H7 (cell line): ENCODE measurements around the gene TMEM63C. TPM values are rescaled to one million over a fixed set of nuclear protein-coding genes. Genes with fewer than 3 reads are reported as not detected.
A peak's percentile ranks its signal among the peaks of the same experiment; 100 is the strongest.

Source experiments
- DNase-seq: peaks from one replicate; pipeline ENCODE4 v3.0.0; 2012
- H3K27me3 ChIP-seq: 2 replicates; pipeline ENCODE4 v1.6.0; 2011; ENCODE audit warnings: mild to moderate bottlenecking, low read length; ENCODE audit not compliant: control insufficient read depth, insufficient read depth
- H3K36me3 ChIP-seq: replicated peaks from 2 replicates; pipeline ENCODE4 v1.5.1; 2011; ENCODE audit warnings: low read length; ENCODE audit not compliant: control insufficient read depth, insufficient read depth
- H3K4me3 ChIP-seq: 2 replicates; pipeline ENCODE4 v1.5.1; 2011; ENCODE audit warnings: low read depth, mild to moderate bottlenecking, control low read depth, low read length, moderate library complexity; ENCODE audit not compliant: insufficient read depth
- total RNA-seq: library from RNA; depleted of rRNA; stranded (reverse); fragments of >200 nt; shearing (Covaris generic); gene quantifications from 2 replicates; pipeline ENCODE4 v1.2.3, GENCODE V29; 2014

TMEM63C gene
- total RNA-seq, 1 experiment from 2014 or later, result 2.1 TPM

DNA sequence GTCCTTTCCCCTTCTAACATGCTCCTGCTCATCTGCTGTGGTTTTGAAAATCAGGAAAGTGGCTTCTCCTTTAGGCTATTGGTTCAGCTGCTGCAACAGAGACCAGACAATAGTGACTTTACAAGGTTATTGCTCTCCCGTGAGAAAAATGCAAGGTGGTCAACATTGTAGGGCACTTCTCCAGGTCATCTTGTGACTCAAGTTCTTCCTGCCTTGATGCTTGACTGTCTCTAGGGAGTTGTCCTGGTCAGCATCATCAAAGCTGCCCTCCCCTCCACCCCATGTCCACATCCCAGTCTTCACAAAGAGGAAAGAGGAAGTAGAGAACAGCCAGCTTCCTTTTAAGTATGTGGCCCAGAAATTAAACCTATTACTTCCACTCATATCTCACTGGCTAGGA, 3.9 kb upstream of the TMEM63C start:
- peak; percentile 7 for DNase-seq
- Histone ChIP-seq H3K4me3 (no peak overlapping the region), H3K36me3 (no peaks in the 10 kb centered on the region), H3K27me3 (peaks cover 4% of the 10 kb centered on the region)

DNA sequence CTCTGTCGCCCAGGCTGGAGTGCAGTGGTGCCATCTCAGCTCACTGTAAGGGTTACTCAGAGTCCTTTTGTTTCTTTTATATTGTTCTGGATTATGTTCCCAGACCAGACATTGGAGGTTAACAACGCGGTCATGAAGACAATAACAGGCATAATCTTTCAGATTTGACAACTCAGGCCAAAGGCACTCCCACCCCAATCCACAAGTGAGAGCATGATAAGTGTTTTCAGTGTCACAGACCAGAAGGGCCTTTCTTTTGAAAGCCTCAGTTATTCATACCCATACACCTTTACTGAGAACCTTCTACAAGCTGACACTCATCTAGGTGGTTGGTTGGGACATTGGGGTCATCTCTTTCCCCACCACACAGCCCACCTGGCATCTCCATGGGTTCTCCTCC, 2.9 kb upstream of the TMEM63C start:
- Histone ChIP-seq H3K36me3 (no peaks in the 10 kb centered on the region), H3K4me3 (no peak overlapping the region), H3K27me3 (peaks cover 5% of the 10 kb centered on the region)
- DNase-seq, result no peak

DNA sequence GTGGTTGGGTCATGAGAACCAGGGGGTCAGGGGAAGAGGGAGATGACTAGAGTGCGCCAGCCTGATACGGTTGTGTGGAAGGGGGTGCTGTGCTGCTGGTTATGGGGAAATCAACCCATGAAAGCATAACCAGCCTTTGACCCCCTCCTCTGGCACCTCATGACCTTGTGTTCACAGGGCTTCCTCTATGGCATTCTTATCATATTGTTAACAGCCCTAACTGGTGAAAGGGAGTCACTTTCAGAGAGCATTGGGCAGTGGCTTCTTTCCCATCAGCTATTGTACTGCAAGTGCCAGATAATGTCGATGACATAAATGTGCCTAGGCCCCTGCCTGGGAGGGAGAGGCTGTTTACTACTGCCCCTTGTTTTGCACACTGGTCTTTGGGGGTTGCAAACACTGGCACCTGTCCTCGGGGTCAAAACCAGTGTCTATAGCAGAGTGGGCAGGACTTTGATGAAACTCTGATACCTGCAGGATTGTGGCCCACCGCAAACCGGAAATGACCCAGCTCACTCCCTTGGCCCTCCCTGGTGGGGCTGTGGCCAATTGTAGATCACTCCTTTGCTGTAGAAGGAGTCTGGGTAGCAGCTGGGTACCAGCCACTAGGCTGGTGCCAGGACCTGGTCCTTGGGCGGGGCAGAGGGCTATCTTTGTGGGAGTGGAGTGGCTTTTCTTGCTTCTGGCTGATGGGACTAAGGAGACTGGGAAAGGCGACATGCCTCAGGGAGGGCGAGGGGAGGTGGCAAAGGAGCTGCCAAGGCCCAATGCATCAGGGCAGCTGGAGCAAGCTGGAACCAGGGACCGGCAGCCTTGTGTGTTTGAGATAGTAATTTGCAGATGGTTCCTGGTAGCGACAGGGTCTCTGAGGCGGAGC, 634 bp upstream of the TMEM63C start:
- peaks cover 5% of the 10 kb centered on the region for H3K27me3 ChIP-seq
- no peaks in the 10 kb centered on the region for H3K36me3 ChIP-seq
- peak; percentile 13 for DNase-seq
- peak overlapping the region; percentile 73; the same call in 1 of the 2 replicates for H3K4me3 ChIP-seq

- DNase-seq, result no peak
- no peaks in the 10 kb centered on the region for H3K36me3 ChIP-seq
- peaks cover 5% of the 10 kb centered on the region for H3K27me3 ChIP-seq
- H3K4me3 ChIP-seq, result no peak overlapping the region
Measured at GRCh38 chr14:77183896-77184295, 2.3 kb downstream of the TMEM63C start.

- DNase-seq, result no peak
- H3K27me3 ChIP-seq, result peaks cover 5% of the 10 kb centered on the region
- H3K36me3 ChIP-seq, result no peaks in the 10 kb centered on the region
- H3K4me3 ChIP-seq, result no peak overlapping the region
Measured at GRCh38 chr14:77184396-77185092, 2.9 kb downstream of the TMEM63C start.

DNA sequence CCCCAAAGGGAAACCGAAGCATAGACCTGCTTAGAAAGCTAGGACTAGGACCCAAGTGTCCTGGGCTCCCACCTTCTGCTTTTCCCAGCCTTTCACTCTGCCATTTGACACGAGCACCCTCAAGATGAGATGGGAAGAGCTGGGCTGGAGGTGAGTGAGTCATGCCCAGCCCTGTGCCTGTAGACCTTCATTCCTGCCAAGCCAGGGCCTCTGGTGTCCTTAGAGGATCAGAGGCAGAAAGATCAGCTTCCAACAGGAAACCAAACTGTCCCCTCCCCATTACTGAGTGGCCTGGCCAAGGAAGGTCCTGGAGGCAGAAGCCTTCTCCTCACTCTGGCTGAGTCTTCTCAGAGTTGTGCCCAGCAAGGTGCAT, 3.5 kb downstream of the TMEM63C start:
- Histone ChIP-seq H3K36me3 (no peaks in the 10 kb centered on the region), H3K4me3 (no peak overlapping the region), H3K27me3 (peaks cover 5% of the 10 kb centered on the region)
- no peak for DNase-seq

- no peaks in the 10 kb centered on the region for H3K36me3 ChIP-seq
- H3K27me3 ChIP-seq, result peaks cover 5% of the 10 kb centered on the region
- peak; percentile 46 for DNase-seq
- H3K4me3 ChIP-seq, result no peak overlapping the region
Measured at GRCh38 chr14:77186911-77187648, 5.5 kb downstream of the TMEM63C start.

DNA sequence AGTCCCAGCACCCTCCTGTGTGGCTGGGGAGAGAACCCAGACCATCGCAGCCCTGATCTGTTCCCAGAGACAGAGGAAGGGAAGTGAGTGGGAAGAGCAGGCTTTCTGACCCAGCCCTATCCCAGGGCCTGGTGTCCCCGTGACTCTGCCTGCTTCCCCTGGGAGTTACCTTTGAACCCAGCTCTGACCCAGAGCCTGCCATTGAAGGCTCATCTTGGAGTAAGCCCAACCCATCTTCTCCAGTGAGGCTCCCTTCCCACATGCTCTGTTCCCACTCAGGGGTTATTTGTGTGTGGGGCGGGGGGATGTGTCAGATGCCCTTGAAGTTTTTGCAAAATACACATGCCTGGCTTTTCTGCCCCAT, 6.0 kb downstream of the TMEM63C start:
- Histone ChIP-seq H3K27me3 (peaks cover 2% of the 10 kb centered on the region), H3K4me3 (no peak overlapping the region), H3K36me3 (no peaks in the 10 kb centered on the region)
- DNase-seq, result no peak

GRCh38 chr14:77189479-77189878, 7.9 kb downstream of the TMEM63C start:
- Histone ChIP-seq H3K36me3 (no peaks in the 10 kb centered on the region), H3K27me3 (no peaks in the 10 kb centered on the region), H3K4me3 (no peak overlapping the region)
- DNase-seq, result peak; percentile 20

DNA sequence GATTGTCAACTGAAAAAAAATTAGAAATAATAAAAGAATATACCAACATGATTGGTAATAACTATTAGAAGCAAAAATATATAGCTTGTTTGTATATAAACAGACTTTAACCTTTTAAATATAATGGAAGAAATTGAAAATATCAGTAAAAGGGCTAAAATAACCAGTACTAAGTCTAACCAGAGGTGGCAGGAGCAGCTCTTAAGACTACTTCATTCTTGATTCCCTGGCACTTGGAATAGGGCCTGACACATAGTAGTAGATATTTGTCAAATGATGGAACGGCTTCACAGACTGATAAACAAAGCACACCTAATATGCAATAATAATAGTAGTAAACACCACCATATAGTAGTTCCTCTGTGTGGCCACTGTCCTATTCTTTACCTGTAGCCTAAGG, 9.4 kb downstream of the TMEM63C start:
- DNase-seq, result no peak
- Histone ChIP-seq H3K4me3 (no peak overlapping the region), H3K27me3 (no peaks in the 10 kb centered on the region), H3K36me3 (no peaks in the 10 kb centered on the region)

GRCh38 chr14:77194706-77195105, 13.1 kb downstream of the TMEM63C start:
- Histone ChIP-seq H3K36me3 (no peaks in the 10 kb centered on the region), H3K27me3 (no peaks in the 10 kb centered on the region), H3K4me3 (no peak overlapping the region)
- no peak for DNase-seq

DNA sequence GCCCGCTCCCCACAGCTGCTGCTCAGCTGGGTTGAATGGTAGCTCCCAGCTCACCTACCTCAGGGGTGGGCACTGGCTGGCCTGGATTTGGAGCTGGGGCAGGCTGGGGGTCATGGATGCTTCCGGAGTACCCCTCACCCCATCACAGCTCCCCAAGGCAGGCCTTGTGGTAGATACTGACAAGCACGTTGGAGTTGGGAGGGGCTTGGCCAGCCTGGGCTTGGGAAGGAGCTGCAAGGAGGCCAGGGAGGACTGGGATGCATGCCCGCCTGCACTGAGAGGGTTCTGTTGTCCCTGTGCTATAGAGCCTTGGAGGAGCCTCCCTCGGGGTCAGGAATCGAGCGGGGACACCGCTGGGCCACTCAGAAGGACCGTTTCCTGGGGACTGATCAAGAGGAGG, 14.2 kb downstream of the TMEM63C start:
- no peaks in the 10 kb centered on the region for H3K27me3 ChIP-seq
- DNase-seq, result no peak
- H3K36me3 ChIP-seq, result no peaks in the 10 kb centered on the region
- no peak overlapping the region for H3K4me3 ChIP-seq

DNA sequence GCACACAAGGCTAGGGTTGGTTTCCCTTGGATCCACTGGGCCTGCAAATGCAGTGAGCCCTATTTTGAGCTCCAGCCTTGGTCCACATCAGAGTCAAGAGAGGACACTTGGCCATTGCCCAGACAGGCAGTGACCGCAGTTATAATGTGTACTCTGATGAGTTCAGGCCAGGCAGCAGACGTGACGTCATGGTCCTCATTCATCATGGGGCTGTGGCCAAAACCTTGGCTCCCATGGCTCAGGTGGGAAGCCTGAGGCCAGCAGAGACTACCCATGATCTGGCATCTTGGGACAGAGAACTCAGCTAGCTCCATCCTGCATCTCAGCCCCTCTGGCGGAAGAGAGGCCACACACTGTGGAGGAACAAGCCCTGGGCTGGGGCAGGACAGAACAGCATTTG, 16.4 kb downstream of the TMEM63C start:
- no peak for DNase-seq
- H3K27me3 ChIP-seq, result no peaks in the 10 kb centered on the region
- H3K36me3 ChIP-seq, result no peaks in the 10 kb centered on the region
- H3K4me3 ChIP-seq, result no peak overlapping the region

- no peak overlapping the region for H3K4me3 ChIP-seq
- no peaks in the 10 kb centered on the region for H3K36me3 ChIP-seq
- H3K27me3 ChIP-seq, result no peaks in the 10 kb centered on the region
- DNase-seq, result no peak
Measured at GRCh38 chr14:77198561-77198960, 17.0 kb downstream of the TMEM63C start.

- no peaks in the 10 kb centered on the region for H3K36me3 ChIP-seq
- DNase-seq, result no peak
- no peaks in the 10 kb centered on the region for H3K27me3 ChIP-seq
Measured at GRCh38 chr14:77199590-77199989, 18.0 kb downstream of the TMEM63C start.

More at GRCh38 chr14:77199590-77199989, 18.0 kb downstream of the TMEM63C start:
- no peak overlapping the region for H3K4me3 ChIP-seq
